Trophoblast cell (in vitro differentiated cells and primary cell): Measurements from ENCODE around the gene APLP2.

ENCODE experiments used
- DNase-seq, 2 donors: peaks; one replicate each; pipeline ENCODE4 v3.0.0-alpha.2; 2016
- H2AFZ ChIP-seq: 2 replicates; pipeline ENCODE4 v1.6.1; 2013; ENCODE audit warnings: low read length, moderate library complexity, mild to moderate bottlenecking; ENCODE audit not compliant: insufficient read depth, poor library complexity
- H2AK5ac ChIP-seq: 2 replicates; pipeline ENCODE4 v1.6.1; 2013; ENCODE audit warnings: mild to moderate bottlenecking, low read length
- H2BK120ac ChIP-seq: 2 replicates; pipeline ENCODE4 v1.6.1; 2013; ENCODE audit warnings: low read length, mild to moderate bottlenecking, moderate library complexity; ENCODE audit not compliant: insufficient read depth, poor library complexity
- H2BK12ac ChIP-seq: 2 replicates; pipeline ENCODE4 v1.6.1; 2013; ENCODE audit warnings: mild to moderate bottlenecking, low read length, moderate library complexity
- H2BK5ac ChIP-seq: 2 replicates; pipeline ENCODE4 v1.6.1; 2013; ENCODE audit warnings: low read length, low read depth, moderate library complexity, mild to moderate bottlenecking; ENCODE audit not compliant: poor library complexity
- H3K14ac ChIP-seq: 2 replicates; pipeline ENCODE4 v1.6.1; 2013; ENCODE audit warnings: mild to moderate bottlenecking, low read length
- H3K18ac ChIP-seq: 2 replicates; pipeline ENCODE4 v1.6.1; 2013; ENCODE audit warnings: mild to moderate bottlenecking, low read length
- H3K23ac ChIP-seq: 2 replicates; pipeline ENCODE4 v1.6.1; 2013; ENCODE audit warnings: low read length
- H3K27ac ChIP-seq: 2 replicates; pipeline ENCODE4 v1.5.1; 2013; ENCODE audit warnings: low read depth, mild to moderate bottlenecking, inconsistent platforms, low read length, moderate library complexity
- H3K27me3 ChIP-seq: 2 replicates; pipeline ENCODE4 v1.6.1; 2013; ENCODE audit warnings: inconsistent platforms, mild to moderate bottlenecking, low read length, moderate library complexity; ENCODE audit not compliant: insufficient read depth
- H3K36me3 ChIP-seq, 2 experiments: 1 replicate in 1 of 2; 2 replicates in 1 of 2; pipeline ENCODE4 v1.6.1; 2013; ENCODE audit warnings: low read length in 2 of 2, mild to moderate bottlenecking in 2 of 2, moderate library complexity in 1 of 2; ENCODE audit not compliant: insufficient read depth in 2 of 2, control insufficient read depth in 1 of 2
- H3K4ac ChIP-seq: 2 replicates; pipeline ENCODE4 v1.6.1; 2013; ENCODE audit warnings: low read depth, mild to moderate bottlenecking, low read length, moderate library complexity
- H3K4me1 ChIP-seq, 2 experiments: 1 replicate in 1 of 2; 2 replicates in 1 of 2; pipeline ENCODE4 v1.6.1; 2013; ENCODE audit warnings: low read length in 2 of 2, mild to moderate bottlenecking in 2 of 2, moderate library complexity in 1 of 2; ENCODE audit not compliant: insufficient read depth in 2 of 2, control insufficient read depth in 1 of 2
- H3K4me2 ChIP-seq: 2 replicates; pipeline ENCODE4 v1.6.1; 2013; ENCODE audit warnings: inconsistent platforms, mild to moderate bottlenecking, low read length, moderate library complexity
- H3K4me3 ChIP-seq: 2 replicates; pipeline ENCODE4 v1.5.1; 2013; ENCODE audit warnings: mild to moderate bottlenecking, low read depth, low read length, inconsistent platforms
- H3K79me1 ChIP-seq: one replicate; pipeline ENCODE4 v1.6.1; 2013; ENCODE audit warnings: low read length
- H3K79me2 ChIP-seq: 2 replicates; pipeline ENCODE4 v1.6.1; 2013; ENCODE audit warnings: low read length, mild to moderate bottlenecking; ENCODE audit not compliant: control insufficient read depth, insufficient read depth, poor library complexity
- H3K9ac ChIP-seq: 2 replicates; pipeline ENCODE4 v1.6.1; 2013; ENCODE audit warnings: mild to moderate bottlenecking, low read length
- H3K9me3 ChIP-seq: 2 replicates; pipeline ENCODE4 v1.6.1; 2013; ENCODE audit warnings: low read depth, mild to moderate bottlenecking, control low read depth, inconsistent platforms, low read length; ENCODE audit not compliant: insufficient read depth
- H4K12ac ChIP-seq: 2 replicates; pipeline ENCODE4 v1.6.1; 2013; ENCODE audit warnings: low read depth, mild to moderate bottlenecking, low read length, moderate library complexity
- H4K8ac ChIP-seq: 2 replicates; pipeline ENCODE4 v1.6.1; 2013; ENCODE audit warnings: low read depth, mild to moderate bottlenecking, low read length, moderate library complexity
- H4K91ac ChIP-seq: one replicate; pipeline ENCODE4 v1.6.1; 2013; ENCODE audit warnings: low read depth, mild to moderate bottlenecking, low read length, moderate library complexity
- WGBS: extraction: QIAGEN DNeasy Blood & Tissue Kit; methylation state at CpG from one replicate; pipeline ENCODE4 v1.1.7; 2013; ENCODE audit warnings: missing lambda C conversion rate; ENCODE audit not compliant: insufficient read length, insufficient coverage; ENCODE audit errors: extremely low coverage; 5-methylcytosine and 5-hydroxymethylcytosine counted together

APLP2 gene

DNA sequence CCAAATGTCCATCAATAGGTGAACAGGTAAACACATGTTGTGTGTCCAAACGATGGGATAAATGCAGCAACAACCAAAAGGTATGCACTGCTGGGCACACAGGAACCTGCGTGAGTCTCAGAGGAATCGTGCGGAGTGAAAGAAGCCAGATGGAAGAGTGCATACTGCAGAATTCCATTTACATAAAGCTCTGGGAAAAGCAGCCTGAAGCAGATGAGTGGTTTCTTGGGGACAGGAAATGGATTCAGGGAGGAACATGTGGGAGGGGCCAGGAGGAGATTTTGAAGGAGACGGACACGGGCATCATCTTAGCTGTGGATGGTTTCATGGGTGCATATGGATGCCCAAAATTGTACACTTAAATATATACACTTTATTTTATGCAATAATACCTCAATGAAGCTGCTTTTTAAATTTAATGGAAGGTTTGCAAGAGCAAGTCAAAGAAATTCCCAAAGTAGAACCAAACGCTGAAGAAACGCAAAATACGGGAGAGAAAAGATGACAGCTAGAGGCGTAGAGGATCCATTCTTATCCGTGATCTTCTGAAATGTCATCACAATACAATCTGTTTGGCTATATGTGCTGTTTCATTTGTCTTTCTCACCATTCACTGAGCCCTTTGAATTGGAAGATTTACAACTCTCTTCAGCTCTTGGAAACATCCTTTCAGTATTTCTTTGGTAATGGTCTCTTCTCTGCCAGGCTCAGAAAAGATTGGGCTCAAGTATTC, 114.3 kb downstream of the APLP2 start:
- Histone ChIP-seq H2AFZ (no peak overlapping the region), H2AK5ac (no peak overlapping the region), H2BK12ac (no peak overlapping the region), H3K9ac (no peak overlapping the region), H3K79me1 (no peaks in the 10 kb centered on the region), H4K8ac (no peak overlapping the region), H3K4me3 (no peak overlapping the region), H3K14ac (no peak overlapping the region), H3K27ac (no peak overlapping the region), H3K79me2 (no peaks in the 10 kb centered on the region), H3K4me1 (no peaks in the 10 kb centered on the region), H3K23ac (no peak overlapping the region), H3K9me3 (no peaks in the 10 kb centered on the region), H3K27me3 (no peaks in the 10 kb centered on the region), H4K91ac (no peak overlapping the region), H3K4me2 (no peak overlapping the region), H3K4ac (no peak overlapping the region), H2BK120ac (no peak overlapping the region), H3K36me3 (no peaks in the 10 kb centered on the region), H2BK5ac (no peak overlapping the region), H4K12ac (no peak overlapping the region), H3K18ac (no peak overlapping the region)
- no peak for DNase-seq
- no CpG with 5 or more reads among the region's 11 CpGs for WGBS

DNA sequence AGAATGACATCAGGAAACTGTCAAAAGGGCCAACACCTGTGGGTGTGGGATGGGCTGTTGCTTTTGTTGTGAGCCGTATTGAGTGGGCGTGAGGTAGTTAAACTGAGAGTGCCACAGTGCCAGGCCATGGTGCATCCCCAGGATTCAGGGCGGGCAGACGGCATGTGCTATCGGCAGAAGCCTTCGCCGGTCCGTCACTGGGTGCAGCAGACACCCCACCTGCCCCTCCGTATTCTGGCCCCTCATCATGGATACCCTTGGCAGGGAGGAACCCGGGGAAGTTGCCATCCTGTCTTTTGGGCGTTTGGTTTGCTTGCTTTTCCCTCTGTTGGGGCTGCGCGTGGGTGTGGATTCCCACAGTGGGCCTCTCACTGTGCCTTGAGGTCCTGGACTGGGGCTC, 117.4 kb downstream of the APLP2 start:
- H3K27me3 ChIP-seq, result no peaks in the 10 kb centered on the region
- no peak overlapping the region for H2BK5ac ChIP-seq
- H2BK12ac ChIP-seq, result no peak overlapping the region
- H2AK5ac ChIP-seq, result no peak overlapping the region
- H3K4me3 ChIP-seq, result peak overlapping the region; percentile 40
- no peak for DNase-seq
- WGBS, result no CpG with 5 or more reads among the region's 13 CpGs
- no peak overlapping the region for H3K27ac ChIP-seq
- no peak overlapping the region for H3K18ac ChIP-seq
- no peaks in the 10 kb centered on the region for H3K4me1 ChIP-seq
- no peak overlapping the region for H3K4me2 ChIP-seq
- no peak overlapping the region for H3K9ac ChIP-seq
- no peak overlapping the region for H4K91ac ChIP-seq
- H3K79me1 ChIP-seq, result no peaks in the 10 kb centered on the region
- H3K4ac ChIP-seq, result no peak overlapping the region
- no peak overlapping the region for H2BK120ac ChIP-seq
- H3K23ac ChIP-seq, result no peak overlapping the region
- H3K14ac ChIP-seq, result no peak overlapping the region
- H4K8ac ChIP-seq, result no peak overlapping the region
- H4K12ac ChIP-seq, result no peak overlapping the region
- no peaks in the 10 kb centered on the region for H3K36me3 ChIP-seq
- H3K79me2 ChIP-seq, result no peaks in the 10 kb centered on the region
- no peaks in the 10 kb centered on the region for H3K9me3 ChIP-seq
- no peak overlapping the region for H2AFZ ChIP-seq

DNA sequence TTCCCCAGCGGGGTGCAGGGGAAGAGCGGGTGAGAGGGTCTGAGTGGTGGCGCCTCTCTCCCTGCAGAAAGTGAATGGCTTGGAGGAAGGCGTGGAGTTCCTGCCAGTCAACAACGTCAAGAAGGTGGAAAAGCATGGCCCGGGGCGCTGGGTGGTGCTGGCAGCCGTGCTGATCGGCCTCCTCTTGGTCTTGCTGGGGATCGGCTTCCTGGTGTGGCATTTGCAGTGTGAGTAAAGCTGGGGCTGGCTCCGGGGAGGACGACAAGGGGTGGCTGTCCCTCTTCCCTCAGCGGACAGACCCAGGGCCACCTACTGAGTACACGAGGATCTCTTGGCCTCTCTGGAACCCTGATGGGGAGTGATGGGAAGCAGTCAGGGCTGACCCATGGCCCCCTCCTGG, 118.4 kb downstream of the APLP2 start:
- H3K79me2 ChIP-seq, result no peaks in the 10 kb centered on the region
- H3K27ac ChIP-seq, result no peak overlapping the region
- no peak overlapping the region for H2BK5ac ChIP-seq
- H3K4me2 ChIP-seq, result no peak overlapping the region
- H3K36me3 ChIP-seq, result no peaks in the 10 kb centered on the region
- H3K4me1 ChIP-seq, result no peaks in the 10 kb centered on the region
- no peaks in the 10 kb centered on the region for H3K27me3 ChIP-seq
- no peak overlapping the region for H4K91ac ChIP-seq
- H2BK120ac ChIP-seq, result no peak overlapping the region
- H2AFZ ChIP-seq, result no peak overlapping the region
- H3K23ac ChIP-seq, result no peak overlapping the region
- no peak overlapping the region for H3K14ac ChIP-seq
- no peaks in the 10 kb centered on the region for H3K9me3 ChIP-seq
- DNase-seq, result no peak
- H3K79me1 ChIP-seq, result no peaks in the 10 kb centered on the region
- H2BK12ac ChIP-seq, result no peak overlapping the region
- H3K4ac ChIP-seq, result no peak overlapping the region
- no peak overlapping the region for H3K4me3 ChIP-seq
- no peak overlapping the region for H2AK5ac ChIP-seq
- H3K18ac ChIP-seq, result no peak overlapping the region
- no peak overlapping the region for H4K12ac ChIP-seq
- no peak overlapping the region for H4K8ac ChIP-seq
- no peak overlapping the region for H3K9ac ChIP-seq
- WGBS, result no CpG with 5 or more reads among the region's 14 CpGs

DNA sequence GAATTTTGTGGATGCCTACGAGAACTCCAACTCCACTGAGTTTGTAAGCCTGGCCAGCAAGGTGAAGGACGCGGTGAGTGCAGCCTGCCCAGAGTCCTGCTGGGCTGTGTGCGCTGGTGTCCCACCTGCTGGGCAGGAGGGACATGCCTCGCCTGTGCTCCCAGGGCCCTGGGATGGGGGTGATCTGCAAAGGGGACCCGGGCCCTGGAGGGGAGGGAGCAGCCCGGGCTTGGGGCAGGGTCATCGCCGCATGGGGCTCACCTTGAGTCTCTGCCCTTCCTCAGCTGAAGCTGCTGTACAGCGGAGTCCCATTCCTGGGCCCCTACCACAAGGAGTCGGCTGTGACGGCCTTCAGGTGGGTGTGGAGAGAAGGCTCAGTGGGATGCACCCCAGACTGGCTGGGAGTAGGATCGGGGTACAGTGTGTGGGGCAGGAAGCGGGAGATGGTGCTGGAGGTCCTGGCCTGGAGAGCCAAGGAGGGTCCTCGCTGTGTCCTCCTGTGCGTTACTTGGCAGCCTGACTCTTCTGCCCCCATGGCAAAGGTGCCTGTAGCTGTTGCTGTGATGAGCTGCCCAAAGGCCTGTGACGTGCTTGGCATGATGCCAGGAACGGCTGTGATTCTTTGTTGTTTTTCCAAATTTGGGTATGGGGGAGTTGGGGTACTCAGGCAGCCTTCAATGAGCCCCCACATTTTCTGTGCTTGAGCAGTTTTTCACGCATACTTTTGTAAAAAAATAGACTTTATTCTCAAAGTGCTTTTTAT, 119.1 kb downstream of the APLP2 start:
- H4K91ac ChIP-seq, result no peak overlapping the region
- H2BK12ac ChIP-seq, result no peak overlapping the region
- WGBS, result no CpG with 5 or more reads among the region's 19 CpGs
- no peak overlapping the region for H2BK5ac ChIP-seq
- H3K36me3 ChIP-seq, result no peaks in the 10 kb centered on the region
- no peaks in the 10 kb centered on the region for H3K4me1 ChIP-seq
- H3K23ac ChIP-seq, result peak overlapping the region; percentile 52
- DNase-seq, result no peak
- no peak overlapping the region for H3K4me3 ChIP-seq
- H3K79me2 ChIP-seq, result no peaks in the 10 kb centered on the region
- H3K9me3 ChIP-seq, result no peaks in the 10 kb centered on the region
- no peak overlapping the region for H4K8ac ChIP-seq
- no peak overlapping the region for H2BK120ac ChIP-seq
- no peak overlapping the region for H3K4me2 ChIP-seq
- H3K27me3 ChIP-seq, result no peaks in the 10 kb centered on the region
- H3K4ac ChIP-seq, result no peak overlapping the region
- H3K27ac ChIP-seq, result no peak overlapping the region
- H3K9ac ChIP-seq, result no peak overlapping the region
- no peak overlapping the region for H4K12ac ChIP-seq
- no peak overlapping the region for H3K14ac ChIP-seq
- no peak overlapping the region for H2AFZ ChIP-seq
- no peak overlapping the region for H2AK5ac ChIP-seq
- H3K79me1 ChIP-seq, result no peaks in the 10 kb centered on the region
- no peak overlapping the region for H3K18ac ChIP-seq
